Naive thymus-derived CD4-positive, alpha-beta T cell (primary cell): Measurements from ENCODE around the gene ZNF431. TPM values are rescaled to one million over a fixed set of nuclear protein-coding genes. Genes with fewer than 3 reads are reported as not detected.

ENCODE experiments used
- ATAC-seq: fragments of 150-1000 bp; cut with Tn5 transposase; 2 replicates; pipeline ENCODE4 v1.10.0; 2021; ENCODE audit warnings: mild to moderate bottlenecking, moderate library complexity
- CTCF ChIA-PET: fragments of 350-600 bp; sonication (Branson Sonifier 250); formaldehyde crosslinking; loops from one replicate; lab custom pipeline; 2021; ENCODE audit warnings: antibody characterized with exemption; lab: Charles Lee
- POLR2A ChIA-PET: fragments of 350-600 bp; sonication (Branson Sonifier 250); formaldehyde crosslinking; loops from one replicate; lab custom pipeline; 2021; ENCODE audit warnings: antibody characterized with exemption, inconsistent platforms; lab: Charles Lee
- DNase-seq, 9 donors: peaks; one replicate each; pipeline versions ENCODE4 v3.0.0 to v3.0.0-alpha.2; 2020 to 2022; ENCODE audit warnings: mixed read lengths in 1 of 9
- H3K27ac ChIP-seq: one replicate; pipeline ENCODE4 v1.7.0; 2013; ENCODE audit warnings: mild to moderate bottlenecking, low read depth, low read length, moderate library complexity
- H3K27me3 ChIP-seq, 2 donors: one replicate each; pipeline ENCODE4 v1.7.0; 2013; ENCODE audit warnings: low read length in 2 of 2, mild to moderate bottlenecking in 2 of 2, moderate library complexity in 2 of 2; ENCODE audit not compliant: control insufficient read depth in 2 of 2, insufficient read depth in 2 of 2
- H3K36me3 ChIP-seq, 3 experiments: 1 replicate in 2 of 3; 2 replicates in 1 of 3; pipeline ENCODE4 v1.7.0; 2013; ENCODE audit warnings: low read length in 3 of 3, mild to moderate bottlenecking in 3 of 3, moderate library complexity in 1 of 3; ENCODE audit not compliant: insufficient read depth in 3 of 3, control insufficient read depth in 2 of 3
- H3K4me1 ChIP-seq, 2 donors: one replicate each; pipeline ENCODE4 v1.7.0; 2013; ENCODE audit warnings: low read length in 2 of 2, mild to moderate bottlenecking in 2 of 2, moderate library complexity in 1 of 2; ENCODE audit not compliant: control insufficient read depth in 2 of 2, insufficient read depth in 2 of 2
- H3K4me3 ChIP-seq: 2 replicates; pipeline ENCODE4 v1.7.0; 2013; ENCODE audit warnings: mild to moderate bottlenecking, low read length
- H3K9me3 ChIP-seq, 3 experiments: 1 replicate in 2 of 3; 2 replicates in 1 of 3; pipeline ENCODE4 v1.7.0; 2013; ENCODE audit warnings: low read length in 3 of 3; ENCODE audit not compliant: control insufficient read depth in 2 of 3
- H3K27ac Mint-ChIP-seq, 9 donors: one replicate each; pipeline ENCODE4 v1.8.0; 2020 to 2022; ENCODE audit warnings: mixed read lengths in 9 of 9, mild to moderate bottlenecking in 8 of 9, moderate library complexity in 5 of 9, inconsistent platforms in 2 of 9
- H3K27me3 Mint-ChIP-seq, 5 donors: one replicate each; pipeline ENCODE4 v1.8.0; 2021 to 2022; ENCODE audit warnings: mixed read lengths in 5 of 5, mild to moderate bottlenecking in 1 of 5
- H3K36me3 Mint-ChIP-seq, 5 donors: one replicate each; pipeline ENCODE4 v1.8.0; 2020 to 2022; ENCODE audit warnings: mixed read lengths in 5 of 5, mild to moderate bottlenecking in 3 of 5, inconsistent platforms in 1 of 5
- H3K4me1 Mint-ChIP-seq, 7 donors: one replicate each; pipeline ENCODE4 v1.8.0; 2020 to 2022; ENCODE audit warnings: mixed read lengths in 7 of 7, mild to moderate bottlenecking in 3 of 7, inconsistent platforms in 1 of 7
- H3K4me3 Mint-ChIP-seq, 10 donors: one replicate each; pipeline ENCODE4 v1.8.0; 2020 to 2022; ENCODE audit warnings: mild to moderate bottlenecking in 10 of 10, mixed read lengths in 10 of 10, moderate library complexity in 6 of 10, inconsistent platforms in 2 of 10
- H3K9me3 Mint-ChIP-seq, 11 donors: one replicate each; pipeline ENCODE4 v1.8.0; 2020 to 2022; ENCODE audit warnings: mixed read lengths in 11 of 11, mild to moderate bottlenecking in 4 of 11, inconsistent platforms in 1 of 11, moderate library complexity in 1 of 11
- intact Hi-C, 2 donors: fragments of 100-400 bp; cut with micrococcal nuclease; formaldehyde crosslinking; loops; one replicate each; pipeline ENCODE4 v1.15.1; 2023
- polyA plus RNA-seq, 2 donors: library from polyadenylated mRNA; unstranded; fragments of 300-500 nt; fragmentation: Illumina TruSeq; gene quantifications; one replicate each; pipeline ENCODE4 v1.2.3, GENCODE V29; 2021
- total RNA-seq, 6 experiments: library from RNA in 5 of 6; stranded (reverse) in 5 of 6; gene quantifications; 1 replicate in 5 of 6; 2 replicates in 1 of 6; pipeline ENCODE4 v1.2.3 and lab custom pipeline; 2021 to 2026

The ZNF431 gene
- total and polyA plus RNA-seq, 7 experiments from 2014 or later = 10.1 to 36.8 (median 22.6) TPM

- Histone ChIP-seq H3K27me3 (no peaks in the 10 kb centered on the region), H3K4me3 (no peak overlapping the region), H3K4me1 (no peaks in the 10 kb centered on the region), H3K27ac (no peak overlapping the region), H3K36me3 (peaks cover 0 to 6% (median 0%) of the 10 kb centered on the region in 3 experiments), H3K9me3 (peaks cover 0 to 5% (median 0%) of the 10 kb centered on the region in 3 experiments)
- intact Hi-C loops = no loop called here
- DNase-seq (no peak), ATAC-seq (no peak)
- Mint-ChIP-seq H3K4me1 (no peaks in the 10 kb centered on the region), H3K27me3 (no peaks in the 10 kb centered on the region), H3K4me3 (no peak overlapping the region), H3K27ac (no peak overlapping the region), H3K36me3 (peaks cover 42 to 86% (median 79%) of the 10 kb centered on the region in 5 donors), H3K9me3 (peaks cover 10 to 70% (median 40%) of the 10 kb centered on the region in 11 donors)
- POLR2A ChIA-PET = no interaction called here
- CTCF ChIA-PET = no interaction called here
Observed at GRCh38 chr19:21110183-21110582, 31.7 kb upstream of the ZNF431 start.

DNA sequence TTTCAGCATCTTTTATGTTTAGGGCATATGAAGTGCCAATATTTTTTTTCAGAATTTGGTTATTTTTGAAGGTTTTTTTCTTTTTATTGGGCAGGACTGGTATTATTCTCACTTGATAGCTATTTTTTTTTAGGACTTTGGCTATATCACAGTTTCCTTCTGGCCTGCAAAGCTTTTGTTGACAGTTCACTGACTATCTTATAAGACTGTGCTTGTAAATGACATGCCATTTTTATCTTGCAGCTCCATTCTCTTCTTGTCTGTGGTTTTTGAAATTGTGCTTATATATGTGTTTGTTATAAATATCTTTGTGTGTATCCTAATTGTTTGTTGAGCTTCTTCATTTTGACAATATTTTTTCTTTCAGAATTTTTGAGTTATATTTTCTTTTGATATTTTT, 26.4 kb upstream of the ZNF431 start:
- POLR2A ChIA-PET = no interaction called here

GRCh38 chr19:21117041-21117907, 24.6 kb upstream of the ZNF431 start:
- H3K9me3 ChIP-seq = peaks cover 0 to 5% (median 0%) of the 10 kb centered on the region in 3 experiments
- peaks cover 38 to 65% (median 61%) of the 10 kb centered on the region in 5 donors for H3K36me3 Mint-ChIP-seq
- no peak overlapping the region for H3K4me3 Mint-ChIP-seq
- ATAC-seq (no peak), DNase-seq (no peak)
- ChIA-PET POLR2A (no interaction called here), CTCF (no interaction called here)
- H3K4me3 ChIP-seq = no peak overlapping the region
- H3K27me3 ChIP-seq = no peaks in the 10 kb centered on the region
- H3K27me3 Mint-ChIP-seq = no peaks in the 10 kb centered on the region
- no peaks in the 10 kb centered on the region for H3K4me1 ChIP-seq
- H3K27ac ChIP-seq = no peak overlapping the region
- H3K36me3 ChIP-seq = peaks cover 0 to 20% (median 3%) of the 10 kb centered on the region in 3 experiments
- peaks cover 7 to 87% (median 39%) of the 10 kb centered on the region in 11 donors for H3K9me3 Mint-ChIP-seq
- intact Hi-C loops = no loop called here
- no peaks in the 10 kb centered on the region for H3K4me1 Mint-ChIP-seq
- H3K27ac Mint-ChIP-seq = no peak overlapping the region

More for the DNA sequence above, 26.4 kb upstream of the ZNF431 start:
- no peaks in the 10 kb centered on the region for H3K4me1 ChIP-seq
- Mint-ChIP-seq H3K27me3 (no peaks in the 10 kb centered on the region), H3K27ac (no peak overlapping the region), H3K9me3 (peaks cover 7 to 94% (median 50%) of the 10 kb centered on the region in 11 donors), H3K4me3 (no peak overlapping the region), H3K4me1 (no peaks in the 10 kb centered on the region), H3K36me3 (peaks cover 50 to 82% (median 73%) of the 10 kb centered on the region in 5 donors)
- no peak overlapping the region for H3K27ac ChIP-seq
- peaks cover 0 to 20% (median 3%) of the 10 kb centered on the region in 3 experiments for H3K36me3 ChIP-seq
- ATAC-seq (no peak), DNase-seq (no peak)
- no peak overlapping the region for H3K4me3 ChIP-seq
- intact Hi-C loops = no loop called here
- peaks cover 0 to 5% (median 0%) of the 10 kb centered on the region in 3 experiments for H3K9me3 ChIP-seq
- no peaks in the 10 kb centered on the region for H3K27me3 ChIP-seq
- CTCF ChIA-PET = interaction anchor here (0.6 kb wide), 1 partner anchor 615 kb away, joined by 3 read pairs; no protein-coding TSS in a partner anchor

GRCh38 chr19:21126078-21126477, 15.8 kb upstream of the ZNF431 start:
- H3K9me3 Mint-ChIP-seq = peaks cover 0 to 64% (median 18%) of the 10 kb centered on the region in 11 donors
- Histone ChIP-seq H3K27ac (no peak overlapping the region), H3K9me3 (no peaks in the 10 kb centered on the region), H3K4me3 (no peak overlapping the region), H3K36me3 (no peaks in the 10 kb centered on the region), H3K27me3 (no peaks in the 10 kb centered on the region), H3K4me1 (no peaks in the 10 kb centered on the region)
- ChIA-PET CTCF (no interaction called here), POLR2A (no interaction called here)
- no peaks in the 10 kb centered on the region for H3K4me1 Mint-ChIP-seq
- DNase-seq = no peak
- intact Hi-C loops = no loop called here
- ATAC-seq = no peak
- peaks cover 4 to 36% (median 22%) of the 10 kb centered on the region in 5 donors for H3K36me3 Mint-ChIP-seq
- no peak overlapping the region for H3K4me3 Mint-ChIP-seq
- peaks cover 0 to 5% (median 0%) of the 10 kb centered on the region in 5 donors for H3K27me3 Mint-ChIP-seq
- H3K27ac Mint-ChIP-seq = no peak overlapping the region

GRCh38 chr19:21127001-21127400, 14.8 kb upstream of the ZNF431 start:
- Mint-ChIP-seq H3K4me1 (no peaks in the 10 kb centered on the region), H3K27me3 (peaks cover 0 to 5% (median 0%) of the 10 kb centered on the region in 5 donors), H3K27ac (no peak overlapping the region), H3K9me3 (peaks cover 0 to 56% (median 18%) of the 10 kb centered on the region in 11 donors), H3K4me3 (no peak overlapping the region), H3K36me3 (peaks cover 4 to 31% (median 20%) of the 10 kb centered on the region in 5 donors)
- Histone ChIP-seq H3K4me3 (no peak overlapping the region), H3K4me1 (no peaks in the 10 kb centered on the region), H3K27ac (no peak overlapping the region), H3K36me3 (no peaks in the 10 kb centered on the region), H3K9me3 (no peaks in the 10 kb centered on the region), H3K27me3 (no peaks in the 10 kb centered on the region)
- no peak for DNase-seq
- intact Hi-C loops = no loop called here
- ChIA-PET POLR2A (no interaction called here), CTCF (interaction anchor here (0.7 kb wide), 1 partner anchor 286 kb away, joined by 5 read pairs; no protein-coding TSS in a partner anchor)
- ATAC-seq = no peak

DNA sequence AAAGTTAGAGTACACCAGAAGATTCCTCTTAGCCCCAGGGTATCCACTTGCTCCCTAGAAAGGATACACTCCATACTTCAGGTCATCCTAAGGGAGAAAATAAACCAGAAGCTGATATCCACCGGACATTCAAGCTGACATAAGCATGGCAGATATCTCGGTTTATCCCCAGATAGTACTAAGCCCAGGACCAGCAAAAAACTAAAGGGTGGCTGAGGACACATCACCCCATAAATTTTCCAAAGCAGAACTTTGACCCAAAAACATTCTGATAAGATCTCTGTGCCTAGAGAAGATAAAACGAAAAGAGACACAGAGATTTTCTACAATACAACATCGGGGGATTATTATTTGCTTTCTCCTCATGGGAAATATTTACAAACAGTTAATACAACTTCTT, 13.9 kb upstream of the ZNF431 start:
- peaks cover 0 to 49% (median 17%) of the 10 kb centered on the region in 11 donors for H3K9me3 Mint-ChIP-seq
- no peak overlapping the region for H3K4me3 Mint-ChIP-seq
- CTCF ChIA-PET = no interaction called here
- no peaks in the 10 kb centered on the region for H3K4me1 ChIP-seq
- H3K4me3 ChIP-seq = no peak overlapping the region
- no peak overlapping the region for H3K27ac Mint-ChIP-seq
- POLR2A ChIA-PET = no interaction called here
- peaks cover 0 to 5% (median 0%) of the 10 kb centered on the region in 5 donors for H3K27me3 Mint-ChIP-seq
- ATAC-seq (no peak), DNase-seq (no peak)
- no peak overlapping the region for H3K27ac ChIP-seq
- H3K27me3 ChIP-seq = no peaks in the 10 kb centered on the region
- intact Hi-C loops = no loop called here
- H3K9me3 ChIP-seq = no peaks in the 10 kb centered on the region
- H3K36me3 Mint-ChIP-seq = peaks cover 4 to 24% (median 13%) of the 10 kb centered on the region in 5 donors
- H3K36me3 ChIP-seq = no peaks in the 10 kb centered on the region
- H3K4me1 Mint-ChIP-seq = no peaks in the 10 kb centered on the region
